Stimulated activated CD4-positive, alpha-beta T cell treated with anti-CD3 and anti-CD28 coated beads, Interleukin-1b, Interleukin-23, amount 100 ng/mL, for 48 hours (primary cell): Measurements from ENCODE around the gene APP.

Source experiments
- DNase-seq: peaks from one replicate; pipeline ENCODE4 v3.0.0-alpha.2; 2020

The APP gene

DNA sequence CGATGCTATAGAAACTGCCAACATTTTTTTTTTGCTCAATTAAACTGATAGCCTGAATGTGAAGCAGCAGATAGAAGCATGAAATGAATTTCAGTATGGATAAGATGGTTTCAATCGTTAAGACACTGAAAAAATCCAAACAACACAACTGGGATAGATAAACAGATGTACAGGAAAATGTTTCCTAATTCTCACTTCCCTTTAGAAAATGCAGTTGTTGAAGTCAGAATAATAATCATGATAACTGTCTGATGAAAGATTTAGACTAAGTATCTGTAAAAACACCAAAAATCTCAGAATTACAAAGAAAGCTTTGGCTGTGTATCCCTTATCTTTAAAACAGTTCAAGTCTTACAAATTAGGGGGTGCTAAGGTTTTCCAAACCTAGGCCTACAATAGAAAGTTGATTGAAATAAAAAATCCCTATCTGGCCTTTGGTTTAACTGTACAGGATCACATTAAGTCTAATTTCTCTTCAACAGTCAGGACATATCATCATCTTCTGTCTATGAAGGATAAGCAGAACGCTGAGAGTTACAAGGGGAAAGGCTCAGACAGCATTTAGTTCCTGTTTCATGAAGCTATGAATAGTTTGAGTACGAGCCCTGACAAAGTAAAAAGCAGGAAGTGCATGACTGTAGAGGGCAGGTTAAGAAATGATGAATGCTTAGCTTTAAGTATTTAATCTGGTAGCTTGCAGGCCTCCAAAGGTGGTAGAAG is 203.2 kb downstream of the APP start:
- DNase-seq, result no peak

DNA sequence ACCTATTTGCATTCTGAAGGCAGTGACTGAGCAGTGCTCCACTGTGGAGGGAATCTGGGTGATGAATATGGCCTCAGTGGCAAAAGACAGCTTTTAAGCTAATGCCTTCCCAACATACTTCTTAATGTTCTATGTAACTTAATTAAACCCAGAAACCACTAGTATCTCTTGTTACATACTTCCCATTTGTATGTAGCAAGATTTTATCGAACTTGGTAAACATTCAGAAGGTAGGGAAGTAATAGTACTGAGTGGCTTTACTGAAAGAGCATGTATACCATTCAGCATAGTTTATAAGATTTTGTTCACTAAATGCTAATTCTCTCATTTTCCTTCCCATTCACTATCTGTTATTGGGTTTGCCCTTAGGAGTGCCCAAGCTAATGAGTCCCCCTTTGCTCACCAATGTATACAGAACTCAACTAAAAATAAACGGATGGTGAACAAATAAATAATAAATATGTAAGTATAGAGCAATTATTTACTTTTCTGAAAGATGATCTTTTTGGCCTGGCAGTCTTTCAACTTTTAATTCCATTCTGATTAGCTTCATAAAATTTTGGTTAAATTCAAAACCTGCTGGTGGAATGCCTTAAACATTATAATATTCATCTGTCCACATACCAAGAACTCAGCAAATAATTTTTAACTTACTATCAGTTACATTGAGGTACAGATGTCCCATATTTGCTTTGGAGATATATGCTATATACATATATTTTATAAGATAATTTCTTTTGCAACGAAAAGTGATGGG is 204.4 kb downstream of the APP start:
- no peak for DNase-seq

DNA sequence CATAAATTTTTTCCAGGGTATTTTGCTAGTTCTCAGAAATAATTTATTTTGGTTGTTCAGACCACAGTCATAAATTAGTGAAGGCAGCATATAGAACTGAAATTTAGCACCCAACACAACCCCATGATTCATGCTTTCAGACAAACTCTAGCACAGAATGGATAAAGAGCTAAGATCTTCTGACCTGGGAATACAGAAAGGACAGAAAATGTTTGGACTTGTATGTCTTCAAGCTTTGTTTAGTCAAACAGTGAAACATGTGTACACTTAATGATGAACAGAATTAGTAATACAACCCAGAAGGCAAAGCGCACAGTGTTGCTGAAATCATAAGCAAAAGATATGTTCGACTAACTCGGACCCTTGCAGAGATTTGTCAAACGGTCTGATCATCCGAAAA is 205.6 kb downstream of the APP start:
- no peak for DNase-seq

DNA sequence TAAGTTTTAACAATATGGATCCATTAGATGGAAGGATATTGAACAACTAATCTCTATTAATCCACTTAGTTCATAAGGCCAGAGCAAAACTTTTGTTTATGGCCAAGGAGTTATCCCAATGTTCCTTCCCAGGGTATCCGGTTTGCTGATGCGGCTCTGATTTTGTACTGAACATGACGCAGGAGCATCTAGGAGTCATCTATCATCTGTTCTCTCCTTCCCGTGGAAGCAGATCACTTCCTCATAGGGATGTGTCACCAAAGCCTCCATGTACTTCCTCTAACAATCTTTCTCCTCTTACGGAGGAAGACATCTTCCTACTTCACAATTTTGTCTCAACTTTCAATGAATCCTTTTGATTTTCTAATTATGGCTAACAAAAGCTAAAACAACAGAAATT is 206.6 kb downstream of the APP start:
- no peak for DNase-seq

DNA sequence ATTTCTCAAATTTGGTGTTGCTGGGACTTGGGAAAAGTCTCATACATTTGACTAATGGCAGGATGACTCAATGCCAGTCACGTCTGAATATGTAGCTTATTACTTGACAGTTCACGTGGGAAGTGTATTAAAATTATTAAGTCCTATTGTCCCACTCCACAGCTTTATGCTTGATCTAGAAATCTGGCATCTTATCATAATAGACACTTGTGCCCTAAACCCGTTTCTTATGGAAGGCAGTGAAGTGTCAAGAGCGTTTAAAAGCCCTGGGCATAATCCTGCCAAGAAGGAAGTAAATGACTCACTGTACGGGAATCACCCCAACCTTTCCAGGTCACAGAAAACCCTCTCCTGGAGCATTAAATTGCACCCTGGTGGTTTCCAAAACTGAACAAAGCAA is 207.4 kb downstream of the APP start:
- no peak for DNase-seq

DNA sequence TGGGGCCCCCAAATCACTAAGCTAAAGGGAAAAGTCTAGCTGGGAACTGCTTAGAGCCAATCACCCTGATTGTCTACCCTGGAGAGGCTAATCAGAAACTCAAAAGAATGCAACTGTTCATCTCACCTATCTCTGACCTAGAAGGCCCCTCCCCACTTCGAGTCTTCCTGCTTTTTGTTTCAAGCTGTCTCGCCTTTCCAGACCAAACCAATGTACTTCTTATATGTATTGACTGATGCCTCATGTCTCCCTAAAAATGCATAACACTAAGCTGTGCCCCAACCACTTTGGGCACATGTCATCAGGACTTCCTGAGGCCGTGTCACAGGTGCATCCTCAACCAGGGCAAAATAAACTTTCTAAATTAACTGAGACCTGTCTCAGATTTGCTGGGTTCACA is 209.5 kb downstream of the APP start:
- no peak for DNase-seq

DNA sequence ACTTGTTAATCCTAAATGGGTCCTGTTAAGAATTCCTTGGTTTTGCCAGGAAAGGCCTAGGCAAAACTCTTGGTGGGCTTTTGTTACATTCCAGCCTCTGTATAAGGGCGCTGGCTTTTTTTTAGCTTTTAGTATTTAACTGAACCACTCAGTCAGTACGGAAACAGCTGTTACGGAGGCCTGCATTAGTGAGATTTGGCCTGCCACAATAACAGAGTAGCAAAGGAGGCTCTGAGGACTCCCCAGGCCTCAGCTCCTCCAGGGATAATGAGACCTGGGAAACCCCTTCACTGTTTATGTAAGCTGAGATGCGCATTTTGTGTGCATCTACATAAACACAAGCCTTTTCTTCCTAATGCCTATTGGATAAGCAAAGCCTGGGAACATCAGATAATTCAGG is 210.2 kb downstream of the APP start:
- DNase-seq, result no peak

DNA sequence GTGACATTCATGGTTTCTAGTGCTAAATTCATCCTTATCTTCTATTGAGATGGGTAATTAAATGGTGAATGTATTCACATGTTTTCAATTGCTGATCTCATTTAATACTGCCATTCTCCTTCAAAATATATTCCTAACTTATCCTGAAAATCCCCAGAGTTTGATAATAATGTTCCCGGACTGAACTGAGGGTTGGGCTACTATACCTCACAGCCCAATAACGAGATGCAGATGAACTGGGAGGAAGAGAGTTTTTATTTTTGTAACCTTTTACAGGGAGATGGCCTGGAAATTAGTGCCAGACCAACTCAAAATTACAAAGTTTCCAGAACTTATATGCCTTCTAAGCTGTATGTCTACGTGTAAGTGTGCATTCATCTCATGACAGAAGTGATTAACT is 210.8 kb downstream of the APP start:
- DNase-seq, result no peak

DNA sequence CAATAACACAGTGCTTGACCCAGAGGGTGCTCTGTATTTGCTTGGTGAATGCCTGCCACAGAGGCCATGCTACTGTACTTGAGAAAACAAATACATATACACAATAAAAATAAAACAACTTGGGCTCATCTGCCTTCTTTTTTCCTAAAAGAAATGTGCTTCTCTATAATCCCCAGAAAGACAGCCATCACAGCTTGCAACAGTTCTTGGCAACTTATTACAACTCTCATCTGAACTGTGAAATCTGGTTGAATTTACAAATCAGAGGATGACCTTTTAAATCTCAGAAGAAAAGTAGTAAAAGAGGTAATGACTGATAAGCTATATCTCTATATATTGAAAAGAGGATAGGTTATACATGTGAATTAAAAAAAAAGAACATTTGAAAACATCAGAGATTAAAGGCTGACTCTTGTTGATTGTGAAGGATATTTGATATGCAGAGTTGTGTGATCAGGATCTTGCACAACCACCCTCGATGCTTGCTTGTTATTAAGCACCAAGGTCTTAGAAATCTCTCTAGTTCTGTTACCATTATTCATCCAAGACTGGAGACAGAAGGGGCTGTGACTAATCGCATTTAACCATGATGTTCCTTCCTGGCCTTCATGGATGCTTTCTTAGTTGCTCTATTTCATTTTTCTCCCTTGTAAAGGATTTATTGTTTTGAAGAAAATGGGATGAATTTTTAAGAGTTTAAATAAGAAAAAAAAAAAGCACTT is 213.4 kb downstream of the APP start:
- DNase-seq, result no peak

DNA sequence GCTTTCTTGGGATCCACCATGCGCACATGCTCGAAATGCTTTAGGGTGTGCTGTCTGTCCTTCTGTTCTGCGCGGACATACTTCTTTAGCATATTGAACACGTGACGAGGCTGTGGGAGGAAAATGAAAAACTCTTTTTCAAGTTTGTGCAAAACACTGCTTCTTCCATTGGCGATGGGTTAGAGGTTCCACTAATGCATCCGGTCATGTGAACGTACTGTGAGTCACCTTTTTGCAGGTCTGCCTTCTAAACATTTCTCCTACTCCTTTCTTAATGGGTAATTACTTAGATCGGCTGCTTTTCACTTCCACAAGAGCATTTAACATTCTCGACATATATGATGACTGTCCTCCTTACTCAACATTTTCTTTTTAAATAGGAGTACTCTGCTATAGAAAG is 214.9 kb downstream of the APP start:
- DNase-seq, result no peak

DNA sequence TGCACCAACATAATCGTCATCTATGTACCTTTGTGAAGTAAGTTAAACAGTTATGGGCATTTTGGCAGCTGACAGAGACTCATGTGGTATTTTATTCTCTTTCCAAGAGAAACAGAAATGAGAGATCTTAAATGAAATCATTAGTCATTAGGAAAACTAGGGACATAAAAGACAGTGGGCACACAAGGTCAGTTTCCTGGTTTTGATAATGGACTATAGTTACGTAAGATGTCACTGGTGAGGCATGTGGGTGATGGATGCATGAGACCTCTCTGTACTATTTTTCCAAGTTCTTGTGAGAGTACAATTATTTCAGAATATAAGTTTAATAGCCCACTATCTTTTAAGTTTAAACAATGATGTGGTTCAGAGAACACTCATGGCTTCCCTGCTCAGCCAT is 216.9 kb downstream of the APP start:
- no peak for DNase-seq

DNA sequence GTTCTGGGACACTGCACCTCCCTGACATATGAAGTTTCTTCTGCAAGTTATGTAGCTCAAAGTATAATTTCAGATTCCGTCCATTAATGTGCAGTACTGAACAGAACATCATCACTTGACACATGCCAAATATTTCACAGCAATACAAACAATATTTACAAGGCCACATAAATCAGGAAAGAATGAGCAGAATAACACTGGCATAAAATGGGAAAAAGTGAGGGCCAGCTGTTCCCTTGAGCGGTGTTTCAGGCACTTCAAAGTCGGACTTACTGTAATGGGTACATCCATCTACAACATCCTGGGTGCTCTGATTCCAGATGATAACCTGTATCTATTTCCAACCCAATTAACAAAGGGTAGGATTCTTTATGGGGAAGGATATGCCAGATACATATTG is 217.4 kb downstream of the APP start:
- no peak for DNase-seq

DNA sequence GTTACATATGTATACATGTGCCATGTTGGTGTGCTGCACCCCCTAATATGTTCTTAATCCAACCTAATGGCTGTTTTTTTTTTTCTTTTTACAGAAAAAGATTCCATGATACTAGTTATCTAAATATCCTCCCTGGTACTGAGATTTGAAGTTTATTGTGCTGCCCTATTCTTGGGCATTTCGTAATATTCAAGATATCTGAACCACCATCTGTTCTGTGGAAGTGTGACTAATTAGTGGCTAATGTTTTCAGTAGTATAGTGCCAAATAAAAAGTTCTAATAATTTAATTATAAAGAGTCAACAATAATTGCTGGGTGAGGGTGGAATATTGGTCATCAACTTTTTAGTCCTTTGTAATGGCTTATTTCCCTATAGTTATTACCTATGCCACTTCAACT is 218.3 kb downstream of the APP start:
- no peak for DNase-seq

DNA sequence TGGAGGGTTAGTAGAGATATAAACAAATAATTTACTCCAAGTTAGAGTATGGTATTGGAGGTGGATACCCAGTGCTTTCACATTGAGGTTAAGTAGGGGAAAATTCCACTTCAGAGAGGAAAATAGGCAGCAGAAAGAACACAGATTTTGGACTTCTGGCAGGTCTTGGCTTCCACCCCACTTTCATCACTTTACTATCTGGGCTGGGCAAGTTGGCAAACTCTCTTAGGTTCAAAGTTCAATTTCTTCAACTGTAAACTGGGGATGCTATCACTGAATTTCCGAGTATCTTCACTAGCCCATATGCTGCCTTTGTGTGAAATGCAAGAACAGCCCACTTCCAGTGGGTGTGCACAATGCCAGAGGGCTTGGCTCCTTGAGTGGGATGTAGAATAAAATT is 220.9 kb downstream of the APP start:
- no peak for DNase-seq

DNA sequence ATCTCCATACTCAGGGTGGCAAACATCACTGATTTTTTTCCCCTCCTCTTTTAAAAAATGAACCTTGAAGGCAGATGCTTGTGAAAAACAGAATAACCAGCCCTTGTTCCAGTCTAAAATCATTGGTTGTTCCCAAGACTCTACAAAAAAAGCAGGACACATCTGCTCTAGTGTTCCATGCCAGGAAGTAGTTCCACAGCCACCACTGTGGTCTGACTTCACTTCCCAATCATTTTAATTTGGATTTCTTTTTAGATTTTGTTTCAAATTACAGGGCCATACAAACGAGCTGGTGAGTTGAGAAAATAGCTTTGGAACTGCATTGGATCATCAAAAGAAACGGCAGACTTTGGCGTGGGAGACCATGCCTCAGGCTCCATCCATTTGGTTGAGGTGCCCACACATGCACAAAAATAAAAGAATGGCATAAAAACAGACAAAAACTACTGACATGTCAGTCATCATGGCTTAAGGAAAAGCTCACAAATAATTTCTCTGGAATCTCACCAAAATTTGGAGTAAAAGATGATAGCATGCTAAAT is 225.8 kb downstream of the APP start:
- no peak for DNase-seq

DNA sequence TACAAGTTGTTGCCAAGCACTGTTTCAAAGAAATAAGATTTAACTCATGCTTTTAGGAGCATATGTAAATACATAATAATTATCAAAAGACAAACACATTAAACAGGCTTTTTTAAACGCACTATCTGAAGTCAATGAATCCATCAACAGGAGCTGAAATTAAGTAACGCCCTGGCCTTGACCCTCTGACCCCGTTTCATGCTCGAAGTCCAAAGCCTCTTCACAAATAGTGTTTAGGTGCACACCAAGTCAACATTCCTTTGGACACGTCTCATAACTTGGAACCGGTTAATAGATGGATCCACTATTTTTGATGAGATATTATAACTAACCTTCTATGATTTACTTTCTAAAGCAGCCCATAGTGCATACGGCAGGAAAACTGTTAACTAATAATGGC is 226.5 kb downstream of the APP start:
- DNase-seq, result no peak

DNA sequence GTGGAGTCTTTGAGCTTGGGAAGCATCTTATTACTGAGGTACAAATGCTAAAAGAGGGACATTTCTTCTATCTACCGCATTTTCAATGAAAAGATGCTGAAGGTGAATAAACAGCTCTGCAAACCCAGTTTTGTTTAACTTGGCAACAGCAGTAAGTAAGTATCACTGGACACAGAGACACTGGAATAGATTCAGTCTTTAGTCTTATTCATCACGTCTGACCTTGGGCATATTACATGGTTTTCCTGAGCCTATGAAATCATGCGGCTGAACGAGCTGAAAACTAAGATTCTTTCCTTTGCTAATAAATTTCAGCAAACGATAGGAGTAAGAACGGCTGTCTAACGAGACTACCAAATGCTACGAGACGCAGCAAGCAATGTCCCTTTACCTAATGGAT is 228.4 kb downstream of the APP start:
- no peak for DNase-seq

DNA sequence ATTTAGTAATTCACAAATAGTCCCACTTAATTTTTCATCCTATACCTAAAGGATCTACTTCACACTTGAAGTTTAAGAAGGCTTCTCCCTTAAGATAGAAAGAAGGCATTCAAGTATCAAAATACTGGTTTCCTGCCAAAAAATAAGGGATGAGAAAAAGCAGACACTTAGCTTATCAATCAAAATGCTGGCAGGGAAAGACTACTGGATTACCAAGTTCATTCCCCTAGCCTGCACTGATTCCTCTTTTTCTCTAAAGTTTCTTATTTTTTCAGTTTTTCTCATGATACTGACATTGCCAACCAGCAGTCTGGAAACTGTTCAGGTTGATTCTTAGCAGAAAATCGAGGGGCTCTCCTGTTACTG is 231.2 kb downstream of the APP start:
- DNase-seq, result no peak

DNA sequence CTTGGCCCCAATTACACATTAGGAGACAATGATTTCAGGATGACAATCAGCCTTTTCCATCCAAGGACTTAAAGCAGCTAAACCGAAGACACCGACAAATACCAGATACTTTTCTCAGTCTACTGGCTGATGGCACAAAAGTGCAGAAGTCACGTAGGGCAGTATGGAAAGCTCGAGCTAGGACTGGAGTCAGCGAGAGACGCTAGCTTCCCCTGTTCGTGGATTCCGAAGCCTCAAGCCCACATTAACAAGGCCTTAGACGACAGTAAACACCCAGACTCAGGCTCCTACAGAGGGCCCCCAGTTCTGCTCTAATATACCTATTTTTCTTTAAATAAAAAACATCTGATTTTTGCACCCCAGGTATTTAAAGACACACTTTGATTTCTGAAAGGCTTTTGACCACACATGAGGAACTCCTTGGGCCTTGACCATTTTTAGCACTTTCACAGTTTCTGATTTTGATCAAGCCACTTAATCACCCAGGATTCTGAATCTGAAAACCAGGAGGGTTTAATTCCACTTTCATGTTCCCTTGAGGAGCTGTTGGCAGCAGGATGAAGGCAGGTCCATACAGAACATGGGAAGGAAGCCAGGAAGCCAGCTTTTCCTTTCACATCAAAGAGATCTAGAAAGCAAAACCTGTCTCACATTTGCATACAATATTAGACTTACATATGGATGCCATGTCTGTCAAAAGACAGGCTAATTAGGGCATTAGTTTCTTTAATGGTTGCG is 231.7 kb downstream of the APP start:
- DNase-seq, result no peak

DNA sequence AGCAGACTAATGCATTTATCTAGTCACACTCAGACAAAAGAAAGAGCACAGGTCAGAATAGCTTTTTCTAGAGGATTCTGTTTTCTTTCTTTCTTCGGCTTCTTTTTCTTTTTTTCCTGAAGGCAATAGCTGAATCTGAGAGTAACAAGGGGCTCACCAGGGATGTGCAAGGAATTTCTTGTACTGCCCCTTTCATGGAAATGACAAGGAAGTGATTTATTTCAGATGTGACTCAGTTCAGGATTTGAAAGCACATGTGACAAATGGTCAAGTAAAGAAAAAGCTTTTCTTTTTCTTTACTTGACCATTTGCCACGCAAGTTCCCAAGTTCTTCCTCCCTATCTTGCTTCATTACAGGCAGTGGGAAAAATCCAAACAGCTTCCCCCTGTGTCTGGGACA is 233.8 kb downstream of the APP start:
- no peak for DNase-seq

DNA sequence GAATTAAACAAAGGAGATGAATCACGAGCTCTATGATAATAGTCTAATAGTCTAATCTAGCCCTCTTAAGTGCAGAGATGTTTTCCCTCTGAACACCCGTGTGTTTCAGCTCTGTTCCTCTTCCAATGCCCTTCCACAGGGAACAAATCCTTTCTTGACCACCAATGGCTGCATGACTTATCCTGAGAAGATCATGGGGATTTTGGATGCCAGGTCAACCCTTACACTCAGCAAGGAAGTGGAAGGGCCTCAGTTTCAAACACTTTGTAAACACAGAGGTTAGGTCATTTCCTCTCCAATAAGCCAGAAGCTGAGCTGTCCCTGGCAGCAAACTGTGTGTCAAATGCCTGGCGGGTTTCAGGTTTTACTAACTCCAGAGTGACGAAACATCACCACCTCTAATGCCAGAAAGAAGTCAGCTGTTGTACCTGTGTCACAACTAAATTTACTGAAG is 235.8 kb downstream of the APP start:
- peak; percentile 33 for DNase-seq

DNA sequence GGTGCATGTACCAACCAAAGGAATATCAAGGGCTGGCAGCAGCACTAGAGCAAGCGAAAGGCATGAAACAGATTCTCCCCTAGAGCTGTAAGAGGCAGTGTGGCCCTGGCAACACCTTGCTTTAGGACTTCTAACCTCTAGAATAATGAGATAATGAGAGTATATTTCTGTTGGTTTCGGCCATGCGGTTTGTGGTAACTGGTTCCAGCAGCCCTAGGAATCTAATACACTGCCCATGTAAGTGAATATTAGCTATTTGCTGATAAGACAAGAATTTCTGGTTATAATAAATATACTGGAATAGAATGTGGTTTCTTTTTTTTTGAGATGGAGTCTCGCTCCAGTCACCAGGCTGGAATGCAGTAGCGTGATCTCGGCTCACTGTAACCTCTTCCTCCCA is 236.4 kb downstream of the APP start:
- no peak for DNase-seq

DNA sequence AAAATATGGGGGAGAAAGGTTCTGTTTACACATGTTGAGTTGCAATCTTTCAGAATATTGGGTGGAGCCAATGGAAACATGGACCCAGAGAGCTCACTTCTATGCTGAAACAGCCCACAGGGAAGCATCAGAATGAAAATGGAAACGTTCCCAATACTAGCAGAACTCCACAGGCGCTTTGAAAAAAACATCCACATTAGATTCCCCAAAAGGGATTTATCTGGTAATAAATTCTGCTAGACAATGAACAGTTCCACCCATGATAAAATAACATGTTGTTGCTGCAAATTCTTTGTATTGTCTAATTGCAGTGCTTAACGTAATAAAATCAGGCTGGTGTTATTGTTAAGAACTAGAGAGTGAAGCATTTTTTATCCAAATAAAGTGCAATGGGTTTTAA is 238.8 kb downstream of the APP start:
- no peak for DNase-seq
